CD4-positive, alpha-beta T cell treated with Interferon gamma for 1 hour (primary cell): ENCODE measurements around the gene ITIH3.
"Not testable (repeated sequence)": the region's sequence is repeated elsewhere in the genome, so short reads cannot be mapped to it uniquely, and the experiment has no call there.

Experiments used
- DNase-seq: peaks from one replicate; pipeline ENCODE4 v3.0.0-alpha.2; 2020

The ITIH3 gene

GRCh38 chr3:52794612-52795099 lies at the start of gene ITIH3:
TSS of gene ITIH3 (plus strand) at chr3:52794796. CDS start at chr3:52794804, 8 bp downstream.
- no peak for DNase-seq

GRCh38 chr3:52752045-52752660 lies 42.4 kb upstream of the ITIH3 start:
- DNase-seq = no peak

- DNase-seq = no peak
These were observed 40.2 kb upstream of the ITIH3 start for GRCh38 chr3:52754373-52754772.

GRCh38 chr3:52756141-52756540 lies 38.5 kb upstream of the ITIH3 start:
- no peak for DNase-seq

GRCh38 chr3:52763466-52763865 lies 31.1 kb upstream of the ITIH3 start:
- DNase-seq = no peak

- no peak for DNase-seq
These were observed 24.7 kb upstream of the ITIH3 start for GRCh38 chr3:52769786-52770455.

GRCh38 chr3:52770496-52771333 lies 23.9 kb upstream of the ITIH3 start, which contains the start of gene NEK4:
TSS of gene NEK4 (minus strand) at chr3:52770940. CDS start at chr3:52770746, 194 bp downstream.
- DNase-seq = peak; percentile 90

- no peak for DNase-seq
These were observed 23.3 kb upstream of the ITIH3 start for GRCh38 chr3:52771334-52771681.

GRCh38 chr3:52771702-52772101 lies 22.9 kb upstream of the ITIH3 start:
- DNase-seq = no peak

- DNase-seq = no peak
These were observed 21.1 kb upstream of the ITIH3 start for GRCh38 chr3:52773361-52774065.

GRCh38 chr3:52774066-52774713 lies 20.4 kb upstream of the ITIH3 start:
- DNase-seq = no peak

GRCh38 chr3:52774901-52775864 lies 19.4 kb upstream of the ITIH3 start:
- peak; percentile 9 for DNase-seq

- DNase-seq = no peak
These were observed 18.7 kb upstream of the ITIH3 start for GRCh38 chr3:52775877-52776276.

GRCh38 chr3:52776486-52776885 lies 18.1 kb upstream of the ITIH3 start:
- DNase-seq = not testable (repeated sequence)

- DNase-seq = no peak
These were observed 17.3 kb upstream of the ITIH3 start, which contains the start of gene ITIH1 for GRCh38 chr3:52777127-52777958. TSS of gene ITIH1 (plus strand) at chr3:52777599. CDS start at chr3:52777616, 17 bp downstream.

GRCh38 chr3:52777959-52778805 lies 16.4 kb upstream of the ITIH3 start:
- no peak for DNase-seq

- DNase-seq = peak; percentile 69
These were observed 15.4 kb upstream of the ITIH3 start for GRCh38 chr3:52779011-52779836.
